Epithelial cell of umbilical artery (primary cell): ENCODE data around the gene PRDX4. TPM values are rescaled to one million over a fixed set of nuclear protein-coding genes. Genes with fewer than 3 reads are reported as not detected.

ENCODE experiments used
- total RNA-seq: library from RNA; depleted of rRNA; stranded (reverse); fragments of >200 nt; gene quantifications from 2 replicates; pipeline ENCODE4 v1.2.3, GENCODE V29; 2014

Gene PRDX4
- 216 and 361 TPM in 2 replicates for total RNA-seq

DNA sequence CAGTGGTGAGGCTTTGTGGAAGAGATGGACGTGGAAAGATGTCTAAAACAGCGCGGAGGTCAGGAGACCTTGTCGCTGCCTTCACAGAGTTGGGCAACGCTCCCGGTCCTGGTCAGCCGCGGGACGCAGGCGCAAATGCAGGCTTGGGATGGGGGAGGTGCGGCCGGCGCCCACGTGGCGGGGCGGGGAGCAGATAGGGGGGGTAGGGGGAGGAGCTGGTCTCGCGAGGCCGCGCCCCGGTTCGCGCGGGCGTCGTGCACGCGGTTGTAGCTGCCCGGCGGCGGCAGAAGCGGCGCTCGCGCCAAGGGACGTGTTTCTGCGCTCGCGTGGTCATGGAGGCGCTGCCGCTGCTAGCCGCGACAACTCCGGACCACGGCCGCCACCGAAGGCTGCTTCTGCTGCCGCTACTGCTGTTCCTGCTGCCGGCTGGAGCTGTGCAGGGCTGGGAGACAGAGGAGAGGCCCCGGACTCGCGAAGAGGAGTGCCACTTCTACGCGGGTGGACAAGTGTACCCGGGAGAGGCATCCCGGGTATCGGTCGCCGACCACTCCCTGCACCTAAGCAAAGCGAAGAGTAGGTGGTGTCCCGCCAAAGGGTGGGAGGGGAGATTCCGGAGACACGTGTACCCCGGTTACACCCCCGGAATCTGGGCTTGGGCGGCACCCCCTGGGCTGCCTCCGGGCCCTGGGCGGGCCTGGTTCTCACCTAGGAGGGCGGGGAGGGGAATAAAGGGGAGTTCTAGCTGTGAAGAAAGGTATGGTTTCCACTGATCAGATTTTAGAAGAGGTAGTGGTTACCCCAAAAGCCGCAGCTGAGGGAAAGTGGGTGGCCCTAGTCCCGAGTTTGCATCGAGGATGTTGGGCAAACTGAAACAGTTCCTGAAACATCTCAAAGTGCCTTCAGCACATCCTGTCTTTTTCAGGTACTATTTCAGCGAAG is at the start of gene PRDX4:
TSS of gene PRDX4 (plus strand) at position 255 of the 939 bp plus-strand sequence. CDS start at position 333, 78 bp downstream.

Other genes with a start within 250 kb of the PRDX4 start
- gene ACOT9, start 75.8 kb downstream of the PRDX4 start, total RNA-seq: 92.7 and 117 TPM in 2 replicates
- gene SAT1, start 115.7 kb downstream of the PRDX4 start, total RNA-seq: 669 and 900 TPM in 2 replicates
- gene APOO, start 240.4 kb downstream of the PRDX4 start, total RNA-seq: 12.7 and 13.5 TPM in 2 replicates
- not detected in 2 replicates for gene CXorf58, start 240.5 kb downstream of the PRDX4 start, total RNA-seq